ENCODE measurements around the gene ANKRA2.
"Not testable (repeated sequence)": the region's sequence is repeated elsewhere in the genome, so short reads cannot be mapped to it uniquely, and the experiment has no call there.

ANKRA2 gene

GRCh38 chr5:73550016-73550415 lies 15.4 kb downstream of the ANKRA2 start:
- DNase-seq: no peak

GRCh38 chr5:73545403-73545779 lies 20.0 kb downstream of the ANKRA2 start:
- DNase-seq: no peak

GRCh38 chr5:73544429-73545402 lies 20.7 kb downstream of the ANKRA2 start:
- DNase-seq: no peak

GRCh38 chr5:73542020-73542419 lies 23.4 kb downstream of the ANKRA2 start:
- no peak for DNase-seq

GRCh38 chr5:73540192-73540591 lies 25.2 kb downstream of the ANKRA2 start:
- no peak for DNase-seq

GRCh38 chr5:73539730-73540129 lies 25.7 kb downstream of the ANKRA2 start:
- no peak for DNase-seq

- no peak for DNase-seq
These were observed 30.5 kb downstream of the ANKRA2 start for GRCh38 chr5:73534971-73535370.

- no peak for DNase-seq
These were observed 31.3 kb downstream of the ANKRA2 start for GRCh38 chr5:73534011-73534644.

GRCh38 chr5:73532195-73532594 lies 33.2 kb downstream of the ANKRA2 start:
- DNase-seq: no peak

GRCh38 chr5:73531356-73531755 lies 34.1 kb downstream of the ANKRA2 start:
- DNase-seq: no peak

- DNase-seq: no peak
These were observed 36.4 kb downstream of the ANKRA2 start for GRCh38 chr5:73529081-73529480.

- no peak for DNase-seq
These were observed 37.2 kb downstream of the ANKRA2 start for GRCh38 chr5:73528248-73528647.

- no peak for DNase-seq
These were observed 39.7 kb downstream of the ANKRA2 start for GRCh38 chr5:73525606-73526203.

GRCh38 chr5:73523861-73524260 lies 41.6 kb downstream of the ANKRA2 start:
- no peak for DNase-seq

GRCh38 chr5:73522989-73523388 lies 42.5 kb downstream of the ANKRA2 start:
- no peak for DNase-seq

GRCh38 chr5:73519531-73520283 lies 45.7 kb downstream of the ANKRA2 start:
- no peak for DNase-seq

- no peak for DNase-seq
These were observed 50.2 kb downstream of the ANKRA2 start for GRCh38 chr5:73515232-73515631.

GRCh38 chr5:73514418-73514817 lies 51.0 kb downstream of the ANKRA2 start:
- no peak for DNase-seq

GRCh38 chr5:73513996-73514395 lies 51.4 kb downstream of the ANKRA2 start:
- DNase-seq: no peak

GRCh38 chr5:73508521-73508920 lies 56.9 kb downstream of the ANKRA2 start:
- not testable (repeated sequence) for DNase-seq

- no peak for DNase-seq
These were observed 58.4 kb downstream of the ANKRA2 start for GRCh38 chr5:73507062-73507461.

- DNase-seq: no peak
These were observed 58.9 kb downstream of the ANKRA2 start for GRCh38 chr5:73506459-73506955.

Measured in activated gamma-delta T cell (primary cell).